GM12892 (cell line): ENCODE measurements around the gene SAP30.

Source experiments
- DNase-seq: peaks from one replicate; pipeline ENCODE4 v3.0.0; 2011; ENCODE audit not compliant: insufficient read length
- FAIRE-seq: peaks from 2 replicates; lab custom pipeline; 2011; peaks lifted over from hg19 to GRCh38; lab: Jason Lieb, UNC
- POLR2A ChIP-seq: IDR thresholded peaks from 2 replicates; pipeline ENCODE4 v1.6.1; 2011; ENCODE audit warnings: low read depth, low read length, control low read depth
- POLR2AphosphoS5 ChIP-seq: IDR thresholded peaks from 2 replicates; pipeline ENCODE4 v1.6.1; 2011; ENCODE audit warnings: low read depth, low read length, control low read depth
- TAF1 ChIP-seq: IDR thresholded peaks from 2 replicates; pipeline ENCODE4 v1.6.1; 2011; ENCODE audit warnings: low read depth, mild to moderate bottlenecking, control low read depth, low read length, borderline replicate concordance

The SAP30 gene

DNA sequence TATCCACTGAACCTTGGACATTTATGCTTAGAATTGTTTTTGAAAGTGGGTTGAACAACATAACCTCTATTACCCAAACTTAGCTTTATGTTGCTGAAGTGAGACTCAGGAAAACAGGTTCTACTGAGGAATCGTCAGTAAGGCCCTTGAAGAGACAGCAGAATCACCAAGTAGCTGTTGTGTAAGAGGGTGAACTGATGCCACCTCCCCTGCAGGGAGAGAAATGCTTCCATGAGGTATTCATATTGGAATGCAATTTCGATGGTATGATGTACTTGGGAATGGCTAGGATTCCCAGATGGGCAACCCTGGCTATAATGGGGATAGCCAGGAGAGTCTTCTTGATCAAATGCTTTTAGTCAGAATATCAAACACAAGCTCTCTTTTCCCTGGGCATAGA, 32.3 kb downstream of the SAP30 start:
- DNase-seq = no peak
- TF ChIP-seq POLR2AphosphoS5 (no peak), TAF1 (no peak), POLR2A (no peak)
- FAIRE-seq = no peak

DNA sequence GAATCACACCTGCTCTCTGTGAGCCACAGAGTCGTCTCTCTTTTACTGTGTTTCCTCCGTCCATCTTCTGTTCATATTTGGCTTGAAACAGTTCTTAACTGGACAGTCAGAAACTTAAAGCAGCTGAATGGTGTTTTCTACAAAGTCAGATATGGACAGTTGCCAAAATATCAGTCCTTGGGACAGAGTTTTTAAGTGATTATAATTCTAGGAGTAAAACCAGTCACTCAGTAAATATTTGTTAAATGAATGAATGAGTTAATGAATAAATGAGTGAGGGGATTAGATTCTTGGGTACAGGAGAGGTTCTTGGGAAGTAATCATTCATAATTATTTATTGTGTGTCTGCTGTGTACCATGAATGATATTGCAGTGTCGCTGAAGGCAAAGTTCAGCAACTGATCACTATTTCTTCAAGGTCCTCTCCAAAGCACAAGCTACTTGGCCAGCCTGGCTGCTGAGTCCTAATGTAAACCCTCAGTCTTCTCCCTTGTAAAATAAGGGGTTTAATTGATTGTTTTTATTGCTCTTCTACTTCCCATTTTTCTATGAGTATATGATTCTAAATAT, 33.6 kb downstream of the SAP30 start:
- no peak for DNase-seq
- TF ChIP-seq TAF1 = no peak
- no peak for TF ChIP-seq POLR2AphosphoS5
- TF ChIP-seq POLR2A = no peak
- FAIRE-seq = no peak

DNA sequence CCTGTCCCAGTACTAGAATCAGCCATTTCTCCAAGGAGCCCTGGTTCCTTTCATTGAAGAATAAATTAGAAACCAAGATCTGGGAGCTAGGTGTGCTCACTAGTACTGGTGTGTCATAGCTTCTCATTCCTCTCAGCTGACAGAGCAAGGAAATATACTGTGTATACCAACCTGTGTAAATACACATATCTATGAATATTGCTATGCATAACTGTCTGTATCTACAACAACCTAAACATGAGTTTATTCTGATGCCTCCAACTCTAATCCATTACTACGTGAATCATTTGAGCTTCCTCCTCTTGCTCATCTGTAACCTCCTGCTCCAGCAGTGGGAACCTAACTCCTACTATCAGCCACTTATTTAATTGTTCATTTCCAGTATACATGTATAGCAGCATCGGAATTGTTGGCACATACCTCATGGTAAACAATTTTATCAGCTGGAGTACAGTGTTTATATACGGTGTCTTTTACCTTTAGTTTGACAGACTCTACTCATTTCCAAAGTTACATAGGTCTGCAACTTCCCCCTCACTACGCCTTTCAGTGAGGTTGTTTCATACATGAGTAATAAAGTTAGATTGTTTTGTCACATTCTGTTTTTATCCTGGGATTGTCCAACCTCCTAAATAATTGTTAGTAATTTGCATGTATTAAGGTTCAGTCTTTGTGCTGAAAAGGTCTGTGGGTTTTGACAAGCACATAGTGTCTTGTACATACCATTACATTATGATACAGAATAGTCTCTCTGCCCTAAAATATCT, 35.3 kb downstream of the SAP30 start:
- DNase-seq (no peak), FAIRE-seq (peak; percentile 88)

DNA sequence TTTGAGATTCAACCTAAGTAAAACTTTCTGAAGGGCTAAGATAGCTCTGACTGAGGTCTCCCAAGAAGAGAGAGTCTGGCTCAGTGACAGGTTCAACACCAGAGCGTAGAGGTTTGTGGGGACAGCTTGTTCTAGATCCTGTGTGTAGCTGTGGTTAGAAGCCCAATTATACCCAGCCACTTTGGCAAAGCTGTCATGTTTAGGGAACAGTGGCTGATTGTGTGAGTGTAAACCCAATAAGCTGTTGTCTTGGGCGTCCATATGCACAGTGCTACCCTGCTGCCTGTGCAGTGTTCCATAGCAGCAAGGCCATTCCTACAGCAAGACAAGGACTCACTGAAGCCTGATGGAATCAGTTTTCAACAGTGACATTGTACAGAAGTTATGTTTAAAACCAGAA, 39.3 kb downstream of the SAP30 start:
- no peak for TF ChIP-seq POLR2AphosphoS5
- TF ChIP-seq TAF1 = no peak
- no peak for TF ChIP-seq POLR2A
- DNase-seq (no peak), FAIRE-seq (no peak)

More for the DNA sequence above, 35.3 kb downstream of the SAP30 start:
- TF ChIP-seq POLR2AphosphoS5 = no peak
- no peak for TF ChIP-seq TAF1
- no peak for TF ChIP-seq POLR2A

DNA sequence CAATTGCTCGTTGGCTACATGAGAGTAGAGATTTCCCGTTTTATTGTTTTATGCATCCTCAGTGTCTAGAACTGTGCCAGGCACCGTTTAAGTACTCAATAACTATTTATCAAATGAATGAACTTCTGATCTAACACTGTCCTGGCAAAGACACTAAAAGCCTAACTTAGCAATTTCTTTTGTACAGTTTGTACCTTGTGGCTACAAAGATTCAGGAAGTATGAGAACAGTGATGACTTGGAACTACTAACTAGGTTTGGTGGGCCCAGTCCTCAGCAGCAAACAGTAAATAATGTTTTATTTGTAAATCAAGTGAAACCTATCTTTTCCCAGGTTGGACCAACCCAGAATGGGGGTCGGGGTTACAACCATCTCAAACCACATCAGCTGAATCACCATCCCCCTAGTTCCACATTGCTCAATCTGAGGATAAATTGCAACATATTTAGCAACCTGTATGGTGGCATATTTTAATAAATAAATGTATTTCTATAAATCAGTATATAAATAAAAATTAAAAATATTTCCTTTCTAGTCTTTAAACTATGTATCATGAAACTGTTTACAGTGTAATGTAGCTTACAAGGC, 40.4 kb downstream of the SAP30 start:
- FAIRE-seq = no peak

DNA sequence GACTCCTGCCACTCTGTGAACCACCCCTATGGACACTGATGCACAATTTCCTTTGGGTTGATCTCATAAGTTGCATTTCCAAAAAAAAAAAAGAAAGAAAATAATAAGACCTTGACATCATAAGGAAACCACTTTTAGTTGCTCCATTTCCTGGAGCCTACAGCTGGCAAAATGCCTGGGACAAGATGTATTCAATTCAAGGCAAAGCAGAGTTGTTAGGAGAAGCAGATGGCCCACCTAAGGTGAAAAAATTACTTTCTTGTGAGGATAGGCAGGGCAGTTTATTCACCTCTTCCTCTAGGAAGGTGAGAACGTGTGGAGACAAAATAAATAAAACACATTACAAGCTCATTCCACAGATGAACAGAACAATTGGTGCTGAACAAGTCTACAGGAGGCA, 42.3 kb downstream of the SAP30 start:
- TF ChIP-seq TAF1 (no peak), POLR2AphosphoS5 (no peak), POLR2A (no peak)
- no peak for DNase-seq
- FAIRE-seq = no peak

More for the DNA sequence above, 40.4 kb downstream of the SAP30 start:
- DNase-seq = no peak
- TF ChIP-seq POLR2AphosphoS5 (no peak), POLR2A (no peak), TAF1 (no peak)

DNA sequence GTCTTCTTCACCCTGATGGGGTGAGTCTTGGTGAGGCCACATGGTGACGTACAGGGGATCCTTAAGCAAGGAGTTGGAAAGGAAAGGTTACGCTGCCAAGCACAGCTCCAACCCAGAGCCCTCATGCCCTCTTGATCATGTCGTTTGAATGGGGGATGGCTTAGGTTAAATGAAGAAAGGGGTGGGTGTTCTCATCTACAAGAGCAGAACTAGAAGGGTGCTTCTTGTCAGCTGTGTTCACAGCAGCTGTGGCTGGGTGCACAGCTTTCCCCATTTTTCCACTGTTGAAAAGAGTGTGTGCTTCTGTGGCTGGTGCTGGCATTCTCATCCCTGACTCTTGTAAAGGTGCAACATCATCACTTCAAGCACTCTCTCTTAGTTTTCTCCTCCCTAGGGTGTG, 43.7 kb downstream of the SAP30 start:
- DNase-seq (no peak), FAIRE-seq (no peak)
- no peak for TF ChIP-seq TAF1
- TF ChIP-seq POLR2A = no peak
- no peak for TF ChIP-seq POLR2AphosphoS5

DNA sequence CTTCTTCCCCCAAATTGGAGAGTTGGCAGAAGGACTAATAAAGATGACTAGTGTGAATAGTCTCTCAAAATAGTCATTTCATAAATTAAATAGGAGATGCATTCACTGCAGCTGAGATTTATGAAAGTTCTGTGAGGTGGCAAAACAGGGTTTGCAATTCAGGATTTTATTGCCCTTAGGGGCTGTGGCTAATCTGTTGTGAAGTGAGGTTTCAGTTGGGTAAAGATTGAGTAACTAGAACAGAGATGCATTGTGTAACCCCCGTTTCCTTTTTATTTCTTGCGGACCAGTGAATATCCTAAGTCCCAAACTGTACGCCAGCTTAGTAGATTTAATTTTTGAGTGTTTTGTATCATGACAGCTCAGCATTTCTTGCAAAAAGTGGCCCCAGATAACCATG, 44.3 kb downstream of the SAP30 start:
- DNase-seq (no peak), FAIRE-seq (no peak)
- no peak for TF ChIP-seq POLR2A
- no peak for TF ChIP-seq POLR2AphosphoS5
- TF ChIP-seq TAF1 = no peak

DNA sequence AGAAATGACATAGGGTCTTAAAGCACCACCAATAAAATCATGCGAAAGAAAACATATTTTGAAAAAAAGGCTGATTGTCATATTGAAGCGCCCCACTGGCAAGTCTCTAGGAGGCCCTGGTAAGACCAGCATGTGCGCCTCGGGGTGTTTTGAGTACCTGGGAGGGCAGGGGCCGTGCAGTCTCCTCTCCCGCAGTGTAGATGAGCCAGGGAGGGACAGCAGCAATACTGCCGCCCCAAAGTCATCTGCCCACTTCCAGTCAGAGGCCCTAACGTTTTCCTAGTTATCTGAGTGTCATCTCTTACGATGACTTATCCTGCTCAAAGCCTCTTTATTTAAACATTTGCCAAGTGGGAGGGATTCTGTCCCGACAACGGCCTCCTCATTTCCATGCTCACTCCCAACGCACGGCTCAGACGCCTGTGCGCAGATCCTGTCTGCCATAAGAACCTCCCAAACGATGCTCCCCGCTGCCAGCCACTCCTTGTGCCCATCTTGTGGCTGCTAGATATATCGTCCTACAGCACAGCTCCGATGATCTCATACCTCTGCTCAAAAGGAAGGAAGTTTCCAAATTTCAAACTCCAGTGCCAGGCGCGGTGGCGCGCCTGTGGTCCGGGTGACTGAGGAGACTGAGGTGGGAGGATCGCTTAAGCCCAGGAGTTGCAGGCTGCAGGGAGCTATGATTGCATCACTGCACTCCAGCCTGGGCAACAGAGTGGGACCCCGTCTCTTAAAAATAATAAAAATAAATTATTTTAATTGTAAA, 45.3 kb downstream of the SAP30 start:
- TF ChIP-seq POLR2A = no peak
- TF ChIP-seq TAF1 = no peak
- TF ChIP-seq POLR2AphosphoS5 = no peak
- FAIRE-seq (no peak), DNase-seq (no peak)

DNA sequence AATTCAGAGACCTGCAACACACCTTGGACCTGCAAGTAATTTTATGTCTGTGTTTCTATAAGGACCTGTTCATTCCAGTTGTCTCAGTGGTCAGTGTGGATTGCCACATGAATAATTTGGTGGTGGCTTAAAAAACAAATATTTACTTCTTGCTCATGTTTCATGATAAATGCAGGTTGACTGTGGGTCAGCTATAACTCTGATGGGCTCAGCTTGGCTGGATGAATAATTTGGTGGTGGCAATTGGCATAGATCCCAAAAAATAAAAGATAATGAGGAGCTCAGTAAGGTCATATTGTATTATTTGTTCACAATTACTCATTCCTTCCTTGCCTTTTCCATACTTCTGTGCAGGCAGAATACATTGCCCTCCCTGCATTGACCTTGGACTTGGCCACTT, 47.1 kb downstream of the SAP30 start:
- FAIRE-seq (no peak), DNase-seq (no peak)
- no peak for TF ChIP-seq POLR2A
- no peak for TF ChIP-seq POLR2AphosphoS5
- TF ChIP-seq TAF1 = no peak

DNA sequence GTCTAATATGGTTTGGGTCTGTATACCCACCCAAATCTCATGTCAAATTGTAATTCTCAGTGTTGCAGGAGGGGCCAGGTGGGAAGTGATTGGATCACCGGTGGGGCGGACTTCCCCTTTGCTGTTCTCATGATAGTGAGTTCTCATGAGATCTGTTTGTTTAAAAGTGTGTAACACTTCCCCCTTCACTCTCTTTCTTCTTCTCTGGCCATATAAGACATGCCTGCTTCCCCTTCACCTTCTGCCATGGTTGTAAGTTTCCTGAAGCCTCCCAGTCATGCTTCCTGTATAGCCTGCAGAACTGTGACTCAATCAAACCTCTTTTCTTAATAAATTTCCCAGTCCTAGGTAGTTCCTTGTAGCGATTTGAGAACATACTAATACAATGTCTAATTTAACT, 47.9 kb downstream of the SAP30 start:
- FAIRE-seq = no peak
- no peak for DNase-seq
- no peak for TF ChIP-seq POLR2A

DNA sequence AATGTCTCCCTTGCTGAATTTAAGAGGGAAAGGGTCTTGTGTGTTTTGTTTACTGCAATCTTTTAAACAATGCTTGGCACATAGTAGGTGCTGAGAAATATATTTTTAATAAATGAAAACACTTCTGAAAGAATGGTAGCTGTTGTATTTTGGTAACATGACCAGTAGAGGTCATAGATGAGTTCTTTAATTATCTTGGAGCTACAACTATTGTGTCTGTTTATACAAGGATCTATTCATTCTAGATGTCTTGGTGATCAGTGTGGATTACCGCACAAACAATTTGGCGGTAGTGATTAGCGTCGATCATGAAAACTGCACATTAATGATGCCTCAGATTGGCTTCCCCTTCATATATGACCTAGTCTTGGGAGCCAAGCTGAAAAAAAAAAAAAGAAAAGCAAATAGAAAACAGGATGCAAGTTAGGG, 49.6 kb downstream of the SAP30 start:
- FAIRE-seq (peak; percentile 5), DNase-seq (no peak)
- no peak for TF ChIP-seq POLR2A
- no peak for TF ChIP-seq TAF1
- TF ChIP-seq POLR2AphosphoS5 = no peak
